ENCODE results near the gene KIZ. TPM values are rescaled to one million over a fixed set of nuclear protein-coding genes. Genes with fewer than 3 reads are reported as not detected.
"Not testable (repeated sequence)": the region's sequence is repeated elsewhere in the genome, so short reads cannot be mapped to it uniquely, and the experiment has no call there.

Gene KIZ
- total RNA-seq, 1 experiment from 2014 or later, result 15.7 TPM

DNA sequence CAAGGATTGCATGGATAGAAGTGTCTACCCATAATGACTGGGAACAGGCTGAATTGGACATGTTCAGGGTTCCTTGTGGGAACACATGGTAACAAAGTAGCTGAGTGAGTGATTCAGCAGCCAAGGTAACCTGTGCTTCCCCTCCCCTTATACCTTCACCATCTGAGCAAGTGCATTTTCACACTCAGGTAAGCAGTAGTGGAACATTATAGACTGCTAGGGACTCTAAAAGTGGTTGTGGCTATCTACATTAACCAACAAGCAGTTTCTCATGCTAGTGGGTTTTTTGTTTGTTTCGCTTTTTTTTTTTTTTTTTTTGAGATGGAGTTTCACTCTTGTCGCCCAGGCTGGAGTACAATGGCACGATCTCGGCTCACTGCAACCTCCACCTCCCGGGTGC is 41.4 kb downstream of the KIZ start:
- DNase-seq (ENCODE audit: extremely low read depth, low read depth), result no peak

DNA sequence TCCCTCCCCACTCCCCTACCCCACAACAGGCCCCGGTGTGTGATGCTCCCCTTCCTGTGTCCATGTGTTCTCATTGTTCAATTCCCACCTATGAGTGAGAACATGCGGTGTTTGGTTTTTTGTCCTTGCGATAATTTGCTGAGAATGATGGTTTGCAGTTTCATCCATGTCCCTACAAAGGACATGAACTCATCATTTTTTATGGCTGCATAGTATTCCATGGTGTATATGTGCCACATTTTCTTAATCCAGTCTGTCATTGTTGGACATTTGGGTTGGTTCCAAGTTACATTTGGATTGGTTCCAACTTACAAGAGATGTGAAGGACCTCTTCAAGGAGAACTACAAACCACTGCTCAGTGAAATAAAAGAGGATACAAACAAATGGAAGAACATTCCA is 42.2 kb downstream of the KIZ start:
- DNase-seq (ENCODE audit: extremely low read depth, low read depth), result not testable (repeated sequence)

DNA sequence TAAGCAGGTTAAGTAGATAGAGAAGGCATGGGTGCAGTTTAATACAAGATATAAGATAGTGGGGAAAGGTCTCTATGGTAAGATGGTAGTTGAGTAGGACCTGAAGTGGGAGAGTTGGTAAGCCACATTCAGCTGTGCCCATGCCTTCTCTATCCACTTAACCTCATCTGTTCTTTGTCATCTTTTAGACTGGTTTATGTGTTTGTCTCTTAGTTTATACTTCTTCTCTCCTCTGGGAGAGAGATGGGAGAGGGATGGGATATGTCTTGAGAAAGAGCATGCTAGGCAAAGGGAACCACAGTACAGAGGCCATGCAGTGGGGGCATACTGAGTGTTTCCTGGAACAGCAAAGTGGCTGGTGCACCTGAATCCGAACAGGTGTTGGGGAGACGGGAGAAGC is 46.7 kb downstream of the KIZ start:
- DNase-seq (ENCODE audit: extremely low read depth, low read depth), result no peak

DNA sequence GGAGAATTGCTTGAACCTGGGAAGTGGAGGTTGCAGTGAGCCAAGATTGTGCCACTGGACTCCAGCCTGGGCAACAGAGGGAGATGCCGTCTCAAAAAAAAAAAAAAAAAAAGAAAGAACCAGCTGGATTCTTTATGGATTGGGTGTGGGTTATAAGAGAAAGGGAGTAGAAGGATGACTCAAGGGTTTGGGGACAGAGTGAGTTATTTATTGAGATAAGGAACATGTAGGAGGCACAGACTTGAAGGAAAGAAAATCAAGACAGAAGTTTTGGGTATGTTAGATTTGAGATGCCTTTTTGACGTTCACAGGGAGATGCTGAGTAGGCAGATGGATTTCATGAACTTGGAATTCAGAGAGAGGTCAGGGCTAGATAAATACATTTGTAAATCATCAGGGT is 47.6 kb downstream of the KIZ start:
- DNase-seq (ENCODE audit: extremely low read depth, low read depth), result no peak

DNA sequence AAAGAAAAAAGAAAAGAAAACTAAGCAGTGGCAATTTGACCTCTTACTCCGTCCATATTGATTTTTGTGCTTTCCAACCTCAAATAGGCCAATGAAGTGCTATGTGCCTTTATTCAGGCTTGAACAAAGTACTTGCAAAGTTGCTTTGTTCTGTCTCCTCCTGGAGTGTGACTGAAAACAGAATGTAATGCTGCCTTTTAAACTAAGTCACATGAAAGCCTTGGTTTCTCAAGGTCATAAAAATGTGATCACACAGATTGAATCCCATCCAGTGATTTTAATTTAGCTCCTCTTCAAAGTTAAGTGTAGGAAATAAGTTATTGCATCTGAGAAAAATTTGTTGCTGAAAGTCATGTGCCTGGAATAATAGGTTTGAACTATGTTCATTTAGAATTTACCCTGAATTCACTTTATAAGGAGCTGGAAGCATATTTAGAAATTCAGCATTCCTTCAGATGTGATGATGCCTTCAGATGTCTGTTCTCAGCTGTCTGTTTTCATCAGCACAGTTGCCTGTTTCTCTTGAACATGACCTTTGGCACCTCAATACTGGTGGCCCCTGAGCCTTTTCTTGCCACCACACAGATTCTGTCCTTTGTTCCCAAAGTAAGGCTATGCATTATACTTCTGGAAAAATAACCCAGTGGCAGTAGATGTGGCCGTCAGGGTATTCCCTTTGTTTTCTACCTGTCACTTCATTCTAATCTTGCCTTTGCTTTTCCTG is 48.8 kb downstream of the KIZ start:
- DNase-seq (ENCODE audit: extremely low read depth, low read depth), result no peak

DNA sequence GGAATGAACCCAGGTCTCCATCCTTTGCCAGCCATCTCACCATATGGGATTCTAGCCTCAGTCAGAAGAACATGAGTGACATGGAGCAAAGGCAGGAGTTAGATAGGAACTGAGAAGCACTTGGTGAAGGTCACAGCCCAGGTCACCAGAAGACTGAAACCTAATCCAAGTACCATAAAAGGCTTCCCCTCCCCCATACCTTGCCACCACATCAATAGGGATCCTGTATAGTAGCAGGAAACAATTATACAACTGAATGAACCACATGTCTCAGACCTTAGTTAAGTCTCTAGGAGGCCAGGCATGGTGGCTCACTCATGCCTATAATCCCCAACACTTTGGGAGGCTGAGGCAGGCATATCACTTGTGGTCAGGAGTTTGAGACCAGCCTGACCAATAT is 49.6 kb downstream of the KIZ start:
- no peak for DNase-seq (ENCODE audit: extremely low read depth, low read depth)

DNA sequence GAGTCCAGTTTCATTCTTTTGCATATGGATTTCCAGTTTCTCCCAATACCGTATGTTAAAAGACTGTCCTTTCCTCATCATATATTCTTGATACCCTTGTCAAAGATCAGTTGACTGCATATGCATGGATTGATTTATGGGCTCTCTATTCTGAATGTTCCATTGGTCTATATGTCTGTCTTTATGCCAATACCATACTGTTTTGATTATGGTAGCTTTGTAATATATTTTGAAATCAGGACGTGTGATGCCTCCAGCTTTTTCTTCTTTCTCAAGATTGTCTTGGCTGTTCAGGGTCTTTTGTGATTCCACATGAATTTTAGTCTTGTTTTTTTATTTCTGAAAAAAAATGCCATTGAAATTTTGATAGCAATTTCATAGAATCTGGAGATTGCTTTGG is 51.9 kb downstream of the KIZ start:
- DNase-seq (ENCODE audit: extremely low read depth, low read depth), result no peak

DNA sequence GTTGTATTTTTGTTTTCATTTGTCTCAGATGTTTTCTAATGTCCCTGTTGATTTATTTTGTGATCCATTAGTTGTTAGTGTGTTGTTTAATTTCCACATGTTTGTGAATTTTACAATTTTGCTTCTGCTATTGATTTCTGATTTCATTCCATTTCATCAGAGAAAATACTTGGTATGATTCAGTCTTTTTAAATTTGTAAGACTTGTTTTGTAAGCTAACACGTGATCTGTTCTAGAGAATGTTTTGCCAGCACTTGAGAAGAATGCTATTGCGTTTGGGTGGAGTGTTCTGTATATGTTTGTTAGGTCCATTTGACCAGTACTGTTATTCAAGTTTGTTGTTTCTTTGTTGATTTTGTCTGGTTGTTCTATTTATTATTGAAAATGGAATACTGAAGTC is 53.9 kb downstream of the KIZ start:
- DNase-seq (ENCODE audit: extremely low read depth, low read depth), result peak; percentile 46

DNA sequence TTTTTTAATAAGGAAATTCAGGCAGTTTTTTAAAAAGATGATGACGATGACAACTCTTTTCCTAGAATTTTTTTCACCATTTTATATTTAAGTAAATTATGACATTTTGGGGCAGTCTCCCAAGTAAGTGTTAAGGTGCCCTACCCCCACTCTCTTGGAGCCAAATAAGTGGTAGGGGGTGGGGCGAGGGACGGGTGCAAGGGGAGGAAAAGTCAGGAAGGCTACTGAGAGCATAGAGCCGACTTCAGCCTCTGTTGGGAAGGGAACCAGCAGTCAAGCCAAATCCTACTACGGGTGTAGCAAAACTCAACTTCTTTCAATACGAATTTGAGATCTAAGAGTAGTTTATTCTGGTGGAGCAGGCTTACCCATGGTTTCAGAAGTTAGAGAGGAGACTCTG is 54.4 kb downstream of the KIZ start:
- DNase-seq (ENCODE audit: extremely low read depth, low read depth), result no peak

DNA sequence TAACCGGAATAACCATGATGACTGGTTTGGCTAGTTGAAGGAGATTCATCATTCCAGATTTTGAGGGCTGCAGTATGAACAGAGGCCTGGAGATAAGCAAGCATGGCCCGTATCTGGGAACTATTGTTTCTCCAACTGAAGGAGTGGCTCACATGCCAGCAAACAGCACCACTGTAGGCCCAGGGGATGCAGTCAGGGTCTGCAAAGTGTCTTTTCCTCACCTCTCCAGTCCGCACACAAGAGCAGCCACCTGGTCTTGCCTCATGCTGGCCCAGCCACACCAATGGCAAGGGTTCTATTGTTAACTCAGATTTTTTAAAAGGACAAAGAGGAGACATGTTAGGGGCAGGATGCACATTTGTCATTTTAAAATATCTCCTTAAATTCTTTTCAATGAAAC is 55.1 kb downstream of the KIZ start:
- no peak for DNase-seq (ENCODE audit: extremely low read depth, low read depth)

DNA sequence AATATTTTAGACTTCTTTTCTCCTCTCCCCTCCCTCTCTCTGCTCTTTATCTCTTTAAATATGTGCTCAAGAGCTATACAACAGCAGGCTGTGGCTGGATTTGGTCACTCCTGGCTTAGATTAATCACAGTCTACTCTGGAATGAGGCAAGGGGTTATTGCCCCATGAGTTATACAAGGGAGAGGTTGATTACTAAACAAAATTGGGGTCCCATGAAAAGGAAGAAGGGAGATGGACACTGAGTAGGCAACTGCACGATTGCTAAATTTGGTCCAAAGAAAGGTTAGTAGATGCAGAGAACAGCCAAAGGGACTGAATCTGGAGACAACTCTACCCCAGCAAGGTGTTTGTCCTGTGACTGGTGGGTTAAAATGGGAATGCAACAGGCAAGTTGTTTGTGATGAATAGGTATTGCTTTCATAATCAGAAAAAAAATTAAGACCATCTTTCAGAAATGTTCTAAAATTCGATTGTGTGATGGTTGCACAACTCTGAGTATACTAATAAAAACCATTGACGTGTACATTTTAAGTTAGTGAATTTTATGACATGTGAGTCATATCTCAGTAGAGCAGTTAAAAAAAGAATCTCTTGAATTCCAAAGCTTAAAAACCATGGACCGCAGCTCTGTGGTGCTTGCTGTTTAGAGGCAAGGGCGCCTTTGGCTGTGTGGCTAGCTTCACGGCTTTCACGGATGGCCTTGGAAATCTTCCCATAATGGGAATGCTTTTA is 57.1 kb downstream of the KIZ start:
- DNase-seq (ENCODE audit: extremely low read depth, low read depth), result peak; percentile 54

DNA sequence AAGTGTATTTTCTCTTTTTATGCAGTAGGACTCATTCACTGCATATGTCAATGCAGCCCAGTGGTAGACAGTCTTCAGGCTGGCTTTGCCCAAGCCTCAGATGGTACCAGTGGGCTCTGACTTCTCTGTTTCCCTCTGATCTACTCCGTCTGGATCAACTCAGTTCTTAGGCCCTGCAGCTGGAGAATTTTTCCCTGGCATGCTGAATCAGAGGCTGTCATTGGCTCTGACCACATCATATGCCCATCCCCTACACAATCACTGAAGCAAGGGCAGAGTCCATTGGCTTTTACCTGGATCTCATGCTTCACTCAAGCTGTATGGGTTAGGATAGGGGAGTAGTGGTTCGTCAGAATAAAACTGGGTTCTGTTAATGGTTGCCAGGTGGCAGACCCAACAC is 57.8 kb downstream of the KIZ start:
- DNase-seq (ENCODE audit: extremely low read depth, low read depth), result no peak

DNA sequence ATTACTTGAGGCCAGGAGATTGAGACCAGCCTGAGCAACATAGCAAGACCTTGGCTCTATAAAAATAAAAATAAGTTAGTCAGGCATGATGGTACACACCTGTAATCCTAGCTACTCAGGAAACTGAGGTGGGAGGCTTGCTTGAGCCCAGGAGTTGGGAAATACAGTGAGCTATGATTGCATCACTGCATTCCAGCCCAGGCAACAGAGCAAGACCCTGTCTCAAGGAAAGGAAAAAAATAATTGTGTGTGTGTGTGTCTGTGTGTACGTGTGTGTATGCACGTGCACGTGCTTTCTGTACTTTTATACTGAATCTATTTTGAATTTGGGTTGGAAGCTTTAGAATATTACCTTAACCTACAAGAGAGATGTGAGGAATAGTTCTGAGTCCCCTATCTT is 58.9 kb downstream of the KIZ start:
- DNase-seq (ENCODE audit: extremely low read depth, low read depth), result no peak

DNA sequence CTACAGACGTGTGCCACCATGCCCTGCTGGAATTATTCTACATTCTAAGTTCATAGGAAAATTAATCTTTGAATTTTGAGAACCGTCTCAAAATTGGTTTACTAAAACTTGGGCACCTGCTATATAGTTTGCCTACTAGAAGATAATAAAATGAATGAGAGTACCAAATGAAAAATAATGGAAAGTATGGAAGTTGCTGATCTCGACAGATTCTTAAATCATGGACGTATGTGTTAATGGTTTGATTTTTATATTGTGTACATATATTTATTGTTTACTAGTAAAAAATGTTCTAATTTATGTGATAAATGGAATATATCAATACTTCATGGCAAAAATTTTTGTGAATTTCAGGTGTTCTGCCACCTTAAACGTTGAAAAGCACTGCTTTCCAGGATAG is 60.0 kb downstream of the KIZ start:
- DNase-seq (ENCODE audit: extremely low read depth, low read depth), result no peak

DNA sequence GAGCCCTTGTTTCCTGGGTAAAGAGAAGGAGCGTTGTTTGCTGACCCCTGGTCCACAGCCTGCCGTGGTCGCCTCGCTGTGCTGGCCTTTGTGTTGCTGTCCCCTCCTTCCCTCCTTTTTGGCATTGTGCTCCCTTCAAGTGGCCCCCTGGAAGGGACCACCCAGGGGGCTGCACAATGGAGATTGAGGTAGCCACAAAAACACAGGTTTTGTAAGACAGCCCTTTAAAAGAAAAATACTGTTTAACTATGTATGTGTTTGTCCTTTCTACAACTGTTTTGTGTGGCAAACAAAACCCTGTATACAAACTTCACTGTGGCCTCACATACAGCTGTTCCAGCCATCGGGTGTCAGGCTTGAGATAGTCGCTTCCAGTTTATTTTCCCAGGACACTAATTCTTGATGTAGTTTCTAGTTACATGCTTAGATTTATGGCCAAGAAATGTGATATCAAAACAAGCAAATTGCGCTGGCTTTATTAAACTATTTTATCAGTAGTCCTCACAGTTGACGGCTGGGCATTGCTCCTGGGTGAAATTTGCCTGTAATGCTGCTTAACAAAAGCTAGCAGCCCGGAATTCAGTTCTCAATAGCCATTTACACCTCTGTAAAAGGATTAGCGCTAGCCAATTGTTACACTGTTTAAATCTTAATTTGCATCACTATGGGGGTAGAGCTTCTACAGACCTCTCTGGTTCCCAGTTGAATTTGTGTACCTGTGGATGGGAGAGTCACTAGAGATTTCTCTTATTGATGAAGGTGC is 64.1 kb downstream of the KIZ start:
- DNase-seq (ENCODE audit: extremely low read depth, low read depth), result no peak

DNA sequence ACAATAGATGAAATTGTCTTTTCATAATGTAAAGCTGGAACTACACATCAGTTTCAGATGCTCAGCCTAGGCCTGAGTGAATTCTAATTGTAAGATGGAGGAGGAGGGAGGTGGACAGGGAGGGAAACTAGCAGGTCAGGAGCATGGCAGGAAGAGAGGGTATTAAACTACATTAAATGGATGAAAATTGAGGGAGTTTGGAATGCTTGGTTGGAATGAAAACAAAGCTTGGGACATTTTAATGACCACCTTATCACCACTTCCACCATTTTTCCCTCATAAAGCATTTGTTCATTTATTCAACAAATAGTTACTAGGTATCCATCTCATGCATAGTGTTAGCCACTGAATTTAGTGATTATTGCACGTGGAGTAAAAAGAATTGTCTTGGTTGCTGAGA is 65.0 kb downstream of the KIZ start:
- no peak for DNase-seq (ENCODE audit: extremely low read depth, low read depth)

DNA sequence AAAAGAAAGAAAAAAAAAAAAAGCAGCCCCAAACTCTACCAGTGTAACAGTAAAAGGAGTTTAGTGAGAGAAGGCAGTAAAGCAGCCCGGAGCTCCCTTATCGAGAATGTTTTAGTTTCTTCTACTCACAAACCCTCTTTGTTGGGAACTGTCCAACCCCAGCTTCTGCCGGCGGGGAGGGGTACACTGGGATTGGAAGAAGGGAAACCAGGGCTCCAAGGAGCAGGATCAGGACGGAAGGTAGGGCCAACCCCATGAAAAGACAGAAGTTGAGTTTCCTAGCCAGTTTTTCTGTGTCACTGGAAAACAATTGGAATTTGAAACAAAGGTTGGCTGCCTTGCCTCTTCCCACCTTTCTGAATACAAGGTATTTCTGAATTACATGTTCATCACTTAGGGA is 66.0 kb downstream of the KIZ start:
- no peak for DNase-seq (ENCODE audit: extremely low read depth, low read depth)

DNA sequence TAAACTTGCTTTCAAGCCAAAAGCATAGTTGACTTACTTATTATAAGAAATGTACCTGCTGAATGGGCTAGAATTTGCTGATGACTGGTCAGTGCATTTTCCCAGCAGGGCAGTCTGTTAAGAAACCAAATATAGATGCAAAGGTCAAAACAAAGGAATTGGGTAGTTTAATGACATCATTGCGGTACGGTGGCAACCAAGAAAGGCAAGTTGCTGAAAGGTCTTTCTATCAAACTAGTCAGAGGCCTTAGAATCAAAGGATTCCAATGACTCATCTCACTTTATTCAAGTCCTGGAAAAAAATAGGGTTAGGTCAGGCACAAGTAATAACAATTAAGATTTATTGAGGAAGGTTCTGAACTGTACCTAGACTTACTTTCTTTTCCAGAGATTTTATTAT is 76.4 kb downstream of the KIZ start:
- no peak for DNase-seq (ENCODE audit: extremely low read depth, low read depth)

DNA sequence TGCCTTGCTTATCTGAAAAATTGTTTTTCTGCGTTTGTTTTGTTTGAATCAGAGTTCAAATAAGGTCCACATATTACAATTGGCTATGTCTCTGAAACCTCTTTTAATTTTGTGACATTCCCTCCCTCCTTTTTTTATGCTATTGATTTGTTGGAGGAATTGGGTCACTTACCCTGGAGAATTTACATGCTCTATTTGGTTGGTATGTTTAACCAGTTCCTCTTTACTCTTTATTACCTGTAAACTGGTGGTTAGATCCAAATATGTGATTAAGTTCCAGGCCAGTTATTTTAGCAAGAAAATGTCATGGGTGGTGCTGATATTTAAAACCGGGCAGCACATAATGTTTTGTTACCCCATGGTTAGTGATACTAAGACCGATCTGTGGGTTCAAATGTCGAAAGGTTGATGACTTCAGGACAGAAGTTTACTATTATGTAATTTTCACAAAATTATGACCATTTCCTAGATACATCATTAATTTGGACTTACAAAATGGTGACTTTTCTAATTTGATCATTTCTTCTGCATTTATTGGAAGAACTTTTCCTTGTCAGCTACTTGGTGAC is 77.3 kb downstream of the KIZ start:
- no peak for DNase-seq (ENCODE audit: extremely low read depth, low read depth)

DNA sequence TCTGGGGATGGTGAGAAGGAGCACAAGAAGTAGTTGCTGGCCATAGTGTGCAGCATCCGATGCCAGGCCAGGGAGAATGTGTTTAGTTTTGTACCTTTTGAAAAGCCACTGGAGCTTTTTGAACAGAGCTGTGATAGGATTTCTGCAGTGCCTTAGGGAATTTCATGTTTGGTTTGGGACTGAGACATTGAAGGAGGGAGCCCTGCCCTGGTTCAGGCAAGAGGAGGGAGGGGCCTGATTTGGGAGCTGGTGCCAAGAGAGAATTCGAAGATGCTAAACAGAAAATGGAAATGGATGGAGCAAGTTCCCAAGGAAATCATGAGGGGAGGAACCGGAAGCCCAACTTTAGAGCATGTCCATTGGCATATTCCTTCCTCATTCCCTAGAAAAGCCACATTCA is 80.7 kb downstream of the KIZ start:
- DNase-seq (ENCODE audit: extremely low read depth, low read depth), result no peak

DNA sequence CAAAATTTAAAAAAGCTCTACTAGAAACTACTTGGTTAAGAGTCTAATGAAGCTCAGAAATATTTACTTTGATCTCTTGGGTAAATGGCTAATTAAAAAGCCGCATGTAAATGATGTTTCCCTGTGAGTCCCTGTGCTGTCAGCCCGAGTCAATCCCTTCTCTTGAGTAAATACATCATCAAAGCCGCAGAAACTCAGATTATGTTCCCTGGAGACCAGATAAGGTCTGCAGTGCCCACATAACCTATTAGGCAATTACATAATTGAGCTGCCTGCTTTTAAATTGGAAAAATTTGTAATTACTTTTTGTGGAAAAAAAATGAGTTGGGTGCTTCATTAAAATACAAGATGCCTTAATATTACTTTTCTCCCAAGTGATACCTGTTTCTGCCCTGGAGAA is 83.1 kb downstream of the KIZ start:
- no peak for DNase-seq (ENCODE audit: extremely low read depth, low read depth)

DNA sequence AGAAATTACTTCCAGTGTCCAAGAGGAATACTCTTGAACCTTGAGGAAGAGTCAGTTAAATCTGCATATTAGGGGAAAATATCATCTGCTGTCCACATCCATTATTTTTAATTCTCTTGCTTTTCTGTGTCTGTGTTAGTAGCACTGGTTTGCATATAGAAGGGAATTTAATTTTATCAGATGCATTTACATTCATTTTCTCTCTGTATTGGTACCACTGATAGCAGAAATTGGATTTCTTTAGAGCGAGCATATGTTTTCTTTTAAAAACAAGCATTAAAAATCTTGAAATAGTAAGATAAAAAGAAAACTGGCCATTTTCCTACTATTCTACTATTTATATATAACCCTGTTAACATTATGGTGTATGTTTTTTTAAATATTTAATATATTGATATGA is 83.8 kb downstream of the KIZ start:
- DNase-seq (ENCODE audit: extremely low read depth, low read depth), result no peak

Data from NCI-H460 (cell line).